Lower leg skin (tissue), 4 donors: ENCODE data around the gene TASP1. TPM values are rescaled to one million over a fixed set of nuclear protein-coding genes. Genes with fewer than 3 reads are reported as not detected.

Source experiments
- DNase-seq, 2 donors: peaks; one replicate each; pipeline ENCODE4 v3.0.0-alpha.2; 2019; ENCODE audit warnings: low spot score in 2 of 2
- H3K4me3 ChIP-seq: fragments of 200-600 bp; sonication (generic); 2 replicates; pipeline ENCODE4 v1.5.1; 2017; ENCODE audit warnings: mild to moderate bottlenecking, low read depth; ENCODE audit not compliant: poor library complexity, severe bottlenecking
- CTCF ChIP-seq, 3 donors: fragments of 450-650 bp; IDR thresholded peaks; one replicate each; pipeline ENCODE4 v1.5.1; 2016; ENCODE audit warnings: antibody characterized with exemption in 3 of 3, mild to moderate bottlenecking in 3 of 3, moderate library complexity in 2 of 3
- POLR2A ChIP-seq, 2 donors: fragments of 450-650 bp; IDR thresholded peaks; one replicate each; pipeline ENCODE4 v1.6.1; 2016 to 2017; ENCODE audit warnings: antibody characterized with exemption in 2 of 2, mild to moderate bottlenecking in 1 of 2, moderate library complexity in 1 of 2
- WGBS, 2 donors: methylation state at CpG; one replicate each; pipeline ENCODE4 v1.1.5; 2018; 5-methylcytosine and 5-hydroxymethylcytosine counted together
- intact Hi-C: fragments of 100-400 bp; cut with DNase I; formaldehyde crosslinking; loops from one replicate; pipeline ENCODE4 v1.15.0; 2023; ENCODE audit warnings: low total_unique reads
- total RNA-seq, 4 donors: library from RNA; depleted of rRNA; stranded (reverse); fragments of >200 nt; gene quantifications; one replicate each; pipeline ENCODE4 v1.1.0, GENCODE V29; 2016

The TASP1 gene
- total RNA-seq, 4 donors from 2014 or later, result 9.0 to 18.3 (median 12.7) TPM

GRCh38 chr20:13478366-13478765, 160.4 kb downstream of the TASP1 start:
- intact Hi-C loops, result no loop called here
- no peak for TF ChIP-seq CTCF (IDR thresholded peaks at IDR 0.05)
- TF ChIP-seq POLR2A (IDR thresholded peaks at IDR 0.05), result no peak
- no peak overlapping the region for H3K4me3 ChIP-seq
- DNase-seq, result no peak
- 67 to 69% methylated on average over 2 of the region's 2 CpGs for WGBS, 2 donors

GRCh38 chr20:13474467-13474866, 164.3 kb downstream of the TASP1 start:
- no peak for TF ChIP-seq POLR2A (IDR thresholded peaks at IDR 0.05)
- no peak for TF ChIP-seq CTCF (IDR thresholded peaks at IDR 0.05)
- DNase-seq, result no peak
- intact Hi-C loops, result no loop called here
- H3K4me3 ChIP-seq, result no peak overlapping the region
- 80 to 97% methylated on average over 1 of the region's 1 CpG for WGBS, 2 donors

GRCh38 chr20:13469262-13469661, 169.5 kb downstream of the TASP1 start:
- TF ChIP-seq CTCF (IDR thresholded peaks at IDR 0.05), result no peak
- no peak for TF ChIP-seq POLR2A (IDR thresholded peaks at IDR 0.05)
- H3K4me3 ChIP-seq, result no peak overlapping the region
- intact Hi-C loops, result no loop called here
- DNase-seq, result no peak

GRCh38 chr20:13468166-13468565, 170.6 kb downstream of the TASP1 start:
- TF ChIP-seq POLR2A (IDR thresholded peaks at IDR 0.05) (no peak), CTCF (IDR thresholded peaks at IDR 0.05) (no peak)
- no peak for DNase-seq
- intact Hi-C loops, result no loop called here
- no peak overlapping the region for H3K4me3 ChIP-seq

GRCh38 chr20:13464702-13465101, 174.0 kb downstream of the TASP1 start:
- no peak overlapping the region for H3K4me3 ChIP-seq
- TF ChIP-seq POLR2A (IDR thresholded peaks at IDR 0.05) (no peak), CTCF (IDR thresholded peaks at IDR 0.05) (no peak)
- DNase-seq, result no peak
- intact Hi-C loops, result no loop called here
- 81 to 89% methylated on average over 3 of the region's 3 CpGs for WGBS, 2 donors

- intact Hi-C loops, result no loop called here
- no peak for TF ChIP-seq POLR2A (IDR thresholded peaks at IDR 0.05)
- 92 to 96% methylated on average over 2 of the region's 2 CpGs for WGBS, 2 donors
- H3K4me3 ChIP-seq, result no peak overlapping the region
- no peak for DNase-seq
These were observed 176.8 kb downstream of the TASP1 start for GRCh38 chr20:13461849-13462458.
